ENCODE measurements around the gene HRH3. TPM values are rescaled to one million over a fixed set of nuclear protein-coding genes. Genes with fewer than 3 reads are reported as not detected.
A peak's percentile ranks its signal among the peaks of the same experiment; 100 is the strongest.

The HRH3 gene
- total RNA-seq, 2 donors from 2014 or later, result 0.44 TPM; not detected in 1

- H3K27ac ChIP-seq (ENCODE audit: low read depth, low read length), result peak overlapping the region; percentile 84
- H3K4me3 ChIP-seq (ENCODE audit: low read length), result no peak overlapping the region
- Mint-ChIP-seq H3K9me3 (peaks cover 1% of the 10 kb centered on the region), H3K4me1 (peaks cover 12% of the 10 kb centered on the region), H3K27me3 (ENCODE audit: insufficient read depth) (no peaks in the 10 kb centered on the region), H3K36me3 (ENCODE audit: low read depth) (peaks cover 19% of the 10 kb centered on the region), H3K27ac (no peak overlapping the region), H3K4me3 (no peak overlapping the region)
- peak; percentile 65 for DNase-seq
- no peaks in the 10 kb centered on the region for H3K36me3 ChIP-seq (ENCODE audit: control insufficient read depth, insufficient read depth, low read length)
- no peaks in the 10 kb centered on the region for H3K4me1 ChIP-seq (ENCODE audit: control insufficient read depth, insufficient read depth, low read length)
- H3K9me3 ChIP-seq (ENCODE audit: control insufficient read depth, low read length), result no peaks in the 10 kb centered on the region
- no peak for TF ChIP-seq CTCF (conservative IDR thresholded peaks at IDR 0.05)
- no peak overlapping the region for H3K9ac ChIP-seq (ENCODE audit: extremely low read depth, low read length, poor library complexity, severe bottlenecking)
- 40 to 73% methylated on average over 11 to 28 of the region's 28 CpGs for WGBS, 2 experiments (ENCODE audit: insufficient coverage in 1 of 2, insufficient read length in 1 of 2)
- H3K27me3 ChIP-seq (ENCODE audit: control insufficient read depth, insufficient read depth, low read length, poor library complexity, severe bottlenecking), result no peaks in the 10 kb centered on the region
Measured at GRCh38 chr20:62236766-62237513, 16.9 kb upstream of the HRH3 start.

DNA sequence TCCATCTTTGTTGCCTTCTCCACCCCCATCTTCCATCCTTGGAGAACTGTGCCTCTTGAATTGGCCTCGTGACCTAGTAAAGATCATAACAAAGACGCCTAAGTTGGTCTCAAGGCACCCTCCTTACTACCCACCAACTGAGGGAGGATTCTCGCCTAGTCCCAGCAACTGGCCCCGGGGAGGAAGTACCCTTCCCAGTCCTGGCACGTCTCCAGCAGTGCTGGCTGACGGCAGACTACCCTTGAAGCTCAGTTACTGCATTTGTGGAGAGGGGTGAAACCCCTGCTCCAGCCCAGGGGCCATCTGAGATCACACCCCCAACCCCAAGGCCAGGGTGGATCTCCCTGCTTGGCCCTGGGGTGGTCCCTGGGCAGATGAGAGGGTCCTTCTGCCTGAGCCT, 16.1 kb upstream of the HRH3 start:
- peak overlapping the region; percentile 84 for H3K27ac ChIP-seq (ENCODE audit: low read depth, low read length)
- H3K36me3 Mint-ChIP-seq (ENCODE audit: low read depth), result peaks cover 12% of the 10 kb centered on the region
- H3K27me3 ChIP-seq (ENCODE audit: control insufficient read depth, insufficient read depth, low read length, poor library complexity, severe bottlenecking), result no peaks in the 10 kb centered on the region
- H3K27ac Mint-ChIP-seq, result no peak overlapping the region
- H3K9me3 Mint-ChIP-seq, result peaks cover 1% of the 10 kb centered on the region
- H3K4me3 Mint-ChIP-seq, result no peak overlapping the region
- H3K9me3 ChIP-seq (ENCODE audit: control insufficient read depth, low read length), result no peaks in the 10 kb centered on the region
- no peak overlapping the region for H3K9ac ChIP-seq (ENCODE audit: extremely low read depth, low read length, poor library complexity, severe bottlenecking)
- WGBS, 2 experiments (ENCODE audit: insufficient coverage in 1 of 2, insufficient read length in 1 of 2), result 83 to 89% methylated on average over 3 to 6 of the region's 6 CpGs
- no peak overlapping the region for H3K4me3 ChIP-seq (ENCODE audit: low read length)
- no peaks in the 10 kb centered on the region for H3K4me1 ChIP-seq (ENCODE audit: control insufficient read depth, insufficient read depth, low read length)
- TF ChIP-seq CTCF (conservative IDR thresholded peaks at IDR 0.05), result no peak
- no peaks in the 10 kb centered on the region for H3K36me3 ChIP-seq (ENCODE audit: control insufficient read depth, insufficient read depth, low read length)
- H3K4me1 Mint-ChIP-seq, result peaks cover 12% of the 10 kb centered on the region
- no peak for DNase-seq
- no peaks in the 10 kb centered on the region for H3K27me3 Mint-ChIP-seq (ENCODE audit: insufficient read depth)

- no peaks in the 10 kb centered on the region for H3K36me3 ChIP-seq (ENCODE audit: control insufficient read depth, insufficient read depth, low read length)
- Mint-ChIP-seq H3K27me3 (ENCODE audit: insufficient read depth) (peaks cover 3% of the 10 kb centered on the region), H3K36me3 (ENCODE audit: low read depth) (peaks cover 9% of the 10 kb centered on the region), H3K27ac (no peak overlapping the region), H3K9me3 (peaks cover 1% of the 10 kb centered on the region), H3K4me3 (no peak overlapping the region), H3K4me1 (peaks cover 12% of the 10 kb centered on the region)
- no peaks in the 10 kb centered on the region for H3K27me3 ChIP-seq (ENCODE audit: control insufficient read depth, insufficient read depth, low read length, poor library complexity, severe bottlenecking)
- 92 to 95% methylated on average over 7 to 9 of the region's 9 CpGs for WGBS, 2 experiments (ENCODE audit: insufficient coverage in 1 of 2, insufficient read length in 1 of 2)
- H3K9ac ChIP-seq (ENCODE audit: extremely low read depth, low read length, poor library complexity, severe bottlenecking), result no peak overlapping the region
- no peak for DNase-seq
- no peak overlapping the region for H3K27ac ChIP-seq (ENCODE audit: low read depth, low read length)
- H3K4me3 ChIP-seq (ENCODE audit: low read length), result no peak overlapping the region
- no peaks in the 10 kb centered on the region for H3K9me3 ChIP-seq (ENCODE audit: control insufficient read depth, low read length)
- no peaks in the 10 kb centered on the region for H3K4me1 ChIP-seq (ENCODE audit: control insufficient read depth, insufficient read depth, low read length)
- no peak for TF ChIP-seq CTCF (conservative IDR thresholded peaks at IDR 0.05)
Measured at GRCh38 chr20:62235777-62236157, 15.7 kb upstream of the HRH3 start.
